Hematopoietic multipotent progenitor cell treated with erythropoietin and hydrocortisone succinate and interleukin-3 and kit ligand, for 8 days (in vitro differentiated cells): ENCODE data around the gene NBPF11.
A peak's percentile ranks its signal among the peaks of the same experiment; 100 is the strongest.
"Not testable (repeated sequence)": the region's sequence is repeated elsewhere in the genome, so short reads cannot be mapped to it uniquely, and the experiment has no call there.

Experiments
- DNase-seq: peaks from one replicate; pipeline ENCODE4 v3.0.0-alpha.2; 2015

Gene NBPF11

GRCh38 chr1:148149050-148149815, 2.8 kb downstream of the NBPF11 start:
- not testable (repeated sequence) for DNase-seq

- not testable (repeated sequence) for DNase-seq
Measured at GRCh38 chr1:148147052-148147838, 4.8 kb downstream of the NBPF11 start.

- not testable (repeated sequence) for DNase-seq
Measured at GRCh38 chr1:148146191-148146997, 5.7 kb downstream of the NBPF11 start.

GRCh38 chr1:148143223-148143622, 8.9 kb downstream of the NBPF11 start:
- not testable (repeated sequence) for DNase-seq

- DNase-seq = not testable (repeated sequence)
Measured at GRCh38 chr1:148141936-148142335, 10.1 kb downstream of the NBPF11 start.

- DNase-seq = not testable (repeated sequence)
Measured at GRCh38 chr1:148138606-148139005, 13.5 kb downstream of the NBPF11 start.

- not testable (repeated sequence) for DNase-seq
Measured at GRCh38 chr1:148122341-148122740, 29.7 kb downstream of the NBPF11 start.

- DNase-seq = peak; percentile 25
Measured at GRCh38 chr1:148120395-148120794, 31.7 kb downstream of the NBPF11 start.

- not testable (repeated sequence) for DNase-seq
Measured at GRCh38 chr1:148095732-148096131, 56.3 kb downstream of the NBPF11 start.

- not testable (repeated sequence) for DNase-seq
Measured at GRCh38 chr1:148086196-148086595, 65.9 kb downstream of the NBPF11 start.

- DNase-seq = not testable (repeated sequence)
Measured at GRCh38 chr1:148081205-148081604, 70.9 kb downstream of the NBPF11 start.

- not testable (repeated sequence) for DNase-seq
Measured at GRCh38 chr1:148078632-148079519, 73.2 kb downstream of the NBPF11 start.

- not testable (repeated sequence) for DNase-seq
Measured at GRCh38 chr1:148078090-148078489, 74.0 kb downstream of the NBPF11 start.

- DNase-seq = not testable (repeated sequence)
Measured at GRCh38 chr1:148077458-148077857, 74.6 kb downstream of the NBPF11 start.

- not testable (repeated sequence) for DNase-seq
Measured at GRCh38 chr1:148073392-148073791, 78.7 kb downstream of the NBPF11 start.

GRCh38 chr1:148068606-148069005, 83.5 kb downstream of the NBPF11 start:
- DNase-seq = not testable (repeated sequence)

- not testable (repeated sequence) for DNase-seq
Measured at GRCh38 chr1:148068201-148068600, 83.9 kb downstream of the NBPF11 start.

GRCh38 chr1:148060294-148060701, 91.8 kb downstream of the NBPF11 start:
- DNase-seq = not testable (repeated sequence)

GRCh38 chr1:148057384-148057783, 94.7 kb downstream of the NBPF11 start:
- DNase-seq = peak; percentile 36
